Stimulated activated CD4-positive, alpha-beta T cell treated with anti-CD3 and anti-CD28 coated beads, Interleukin-1b, Interleukin-23, amount 100 ng/mL, for 1 hour (primary cell): Measurements from ENCODE around the gene SOX9.
"Not testable (repeated sequence)": the region's sequence is repeated elsewhere in the genome, so short reads cannot be mapped to it uniquely, and the experiment has no call there.

Source experiments
- DNase-seq, 2 donors: peaks; one replicate each; pipeline ENCODE4 v3.0.0-alpha.2; 2020; ENCODE audit warnings: low read depth in 2 of 2

The SOX9 gene

DNA sequence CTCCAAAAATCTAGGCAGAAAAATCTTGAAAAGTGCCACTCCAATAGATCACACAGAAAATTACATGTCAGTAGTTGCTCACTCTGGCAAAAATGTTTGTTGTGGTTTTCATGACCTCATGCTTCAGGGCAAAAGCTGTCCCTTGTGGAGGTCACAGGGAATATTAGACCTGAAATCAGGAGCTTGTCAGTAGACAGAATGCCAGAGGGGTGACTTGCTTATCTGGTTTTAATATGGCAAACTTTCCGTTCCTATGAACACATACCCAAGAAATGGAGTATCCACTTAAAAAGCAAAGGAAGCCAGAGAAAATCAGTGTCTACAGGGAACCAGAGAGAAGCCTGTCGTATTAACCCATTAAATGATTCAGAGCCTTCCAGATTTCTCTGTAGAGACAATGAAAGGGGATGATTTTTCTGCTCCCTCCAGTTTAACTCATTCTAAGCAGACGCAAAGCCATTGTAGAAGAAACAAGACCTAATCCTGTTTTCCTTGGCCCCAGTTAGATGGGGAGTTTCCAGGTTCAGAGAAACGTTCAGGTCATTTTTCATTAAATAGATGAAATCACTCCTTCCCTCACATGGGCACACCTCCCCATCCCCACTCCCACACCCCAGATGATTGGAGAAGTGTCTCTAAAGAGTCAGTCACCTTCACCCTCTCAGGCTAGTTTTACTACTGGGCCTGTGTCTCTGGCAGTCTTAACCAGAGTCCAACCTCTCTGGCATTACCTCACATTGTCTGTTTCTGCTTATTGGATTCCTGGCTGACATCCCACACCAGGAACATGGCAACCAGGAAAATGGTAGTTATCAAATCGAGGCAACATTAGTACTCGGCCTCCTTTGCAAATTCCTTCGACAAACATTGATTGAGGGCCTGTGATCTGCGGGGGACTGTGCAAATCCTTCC is 6.0 kb downstream of the SOX9 start:
- no peak for DNase-seq

DNA sequence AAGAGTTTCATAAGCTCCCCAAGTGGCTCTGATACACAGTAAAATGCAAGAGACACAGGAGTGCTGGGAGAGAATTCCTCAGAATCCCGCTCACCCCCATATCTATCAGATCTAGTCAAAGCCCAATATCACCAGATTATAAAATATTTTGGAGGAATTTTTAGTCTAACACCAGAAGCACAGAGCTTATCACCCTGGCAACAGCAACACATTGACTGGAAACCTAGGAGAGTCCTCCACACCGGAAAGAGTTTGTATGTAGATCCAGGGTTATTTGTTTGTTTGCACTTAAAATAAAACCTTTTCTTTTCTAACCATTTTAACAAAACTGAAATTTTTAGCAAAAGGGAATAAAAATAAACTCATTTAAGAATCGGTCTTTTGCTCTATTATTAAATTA is 7.2 kb downstream of the SOX9 start:
- DNase-seq: no peak

DNA sequence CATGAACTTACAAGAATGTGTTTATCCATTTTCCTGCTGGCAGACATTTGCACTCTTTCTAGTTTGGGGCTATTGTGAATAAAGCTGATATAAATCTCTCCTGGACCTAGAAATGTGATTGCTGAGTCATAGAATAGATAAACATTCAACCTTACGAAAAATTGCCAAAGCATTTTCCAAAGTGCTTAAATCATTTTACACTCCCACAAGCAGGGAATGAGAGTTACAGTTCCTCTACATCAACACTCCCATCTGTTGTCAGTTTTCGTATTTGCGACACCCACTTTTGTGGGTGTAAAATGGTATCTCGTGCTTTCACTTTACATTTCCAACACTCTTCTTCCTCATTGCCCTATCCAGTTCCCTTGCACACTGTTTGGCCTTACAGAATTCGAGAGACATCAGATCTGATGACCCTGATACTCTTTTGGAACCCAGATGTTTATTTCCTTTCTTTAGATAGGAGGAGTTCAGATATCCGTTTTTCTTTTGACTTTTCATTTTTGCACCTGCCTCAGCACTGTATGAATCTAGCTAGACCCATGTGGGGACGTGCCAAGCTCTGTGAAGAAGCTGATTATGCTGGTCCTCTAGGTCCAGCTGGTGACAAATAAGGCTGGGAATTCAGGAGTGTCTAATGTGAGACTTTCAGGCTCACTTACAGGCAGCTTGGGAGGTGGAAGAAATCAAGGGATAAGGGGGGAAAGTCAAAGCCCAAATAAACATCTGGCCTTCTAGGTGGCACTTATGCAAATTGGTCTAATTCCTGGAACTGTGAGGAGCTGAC is 14.0 kb downstream of the SOX9 start:
- no peak for DNase-seq

- DNase-seq: no peak
Observed at GRCh38 chr17:72135546-72136325, 14.9 kb downstream of the SOX9 start.

- no peak for DNase-seq
Observed at GRCh38 chr17:72136692-72137091, 15.9 kb downstream of the SOX9 start.

GRCh38 chr17:72137161-72137560 is 16.3 kb downstream of the SOX9 start:
- no peak for DNase-seq

DNA sequence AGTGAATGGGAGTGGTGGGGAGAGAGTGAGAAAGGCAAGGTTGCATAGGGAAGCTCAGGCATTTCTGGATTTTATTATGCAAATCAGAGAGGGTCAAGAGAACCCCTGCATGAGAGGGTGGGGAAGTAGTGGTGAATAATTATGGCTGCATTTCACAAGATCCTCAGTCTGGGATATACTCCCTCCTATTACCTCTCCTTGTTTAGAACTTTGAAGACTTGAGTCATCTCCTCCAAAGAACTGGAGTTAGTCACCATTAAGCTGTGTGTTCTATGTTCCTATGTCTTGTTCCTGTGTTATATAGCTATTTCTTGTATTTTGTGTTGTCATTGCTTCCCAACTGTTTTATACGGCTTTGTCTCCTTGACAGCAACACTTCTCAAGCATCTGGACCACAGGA is 18.4 kb downstream of the SOX9 start:
- no peak for DNase-seq

- no peak for DNase-seq
Observed at GRCh38 chr17:72141336-72141735, 20.5 kb downstream of the SOX9 start.

- not testable (repeated sequence) for DNase-seq
Observed at GRCh38 chr17:72142097-72142496, 21.3 kb downstream of the SOX9 start.

DNA sequence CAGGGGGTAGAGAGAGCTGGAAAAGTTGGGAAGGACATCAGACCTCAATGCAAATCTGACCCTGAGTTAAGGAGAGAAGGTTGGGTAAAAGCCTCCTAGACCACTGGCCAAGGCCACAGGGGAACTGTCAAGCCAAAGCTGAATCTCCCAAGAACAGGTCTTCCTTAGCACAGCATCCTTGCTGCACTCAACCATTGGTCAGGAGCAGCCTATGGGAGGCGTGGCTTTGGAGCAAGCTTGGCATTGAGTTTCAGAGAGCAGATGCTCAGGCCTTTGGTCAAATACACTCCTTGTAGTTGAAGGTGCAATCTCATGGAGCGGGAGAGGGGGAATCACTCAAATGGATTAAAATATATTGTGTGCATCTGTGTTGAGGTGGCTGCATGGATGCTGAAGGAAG is 21.8 kb downstream of the SOX9 start:
- DNase-seq: no peak

DNA sequence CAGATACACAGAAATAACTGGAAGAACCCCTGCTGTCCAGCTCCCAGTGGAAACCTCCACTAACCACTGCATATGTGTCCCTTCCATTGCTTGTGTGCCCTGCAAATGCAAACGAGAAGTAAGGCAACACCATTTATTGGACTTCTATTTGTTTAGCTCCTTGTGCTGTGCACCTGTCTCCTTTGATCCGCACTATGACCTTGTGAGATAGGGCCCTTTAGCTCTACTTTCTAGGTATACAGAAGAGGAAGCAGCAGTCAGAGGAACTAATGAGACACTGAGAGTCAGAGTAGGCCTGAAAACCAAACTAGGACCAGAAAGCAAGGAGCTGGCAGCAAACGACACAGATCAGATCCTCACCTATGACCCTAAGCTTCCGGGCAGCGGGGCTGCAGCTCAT is 22.4 kb downstream of the SOX9 start:
- no peak for DNase-seq

- no peak for DNase-seq
Observed at GRCh38 chr17:72144101-72144500, 23.3 kb downstream of the SOX9 start.

DNA sequence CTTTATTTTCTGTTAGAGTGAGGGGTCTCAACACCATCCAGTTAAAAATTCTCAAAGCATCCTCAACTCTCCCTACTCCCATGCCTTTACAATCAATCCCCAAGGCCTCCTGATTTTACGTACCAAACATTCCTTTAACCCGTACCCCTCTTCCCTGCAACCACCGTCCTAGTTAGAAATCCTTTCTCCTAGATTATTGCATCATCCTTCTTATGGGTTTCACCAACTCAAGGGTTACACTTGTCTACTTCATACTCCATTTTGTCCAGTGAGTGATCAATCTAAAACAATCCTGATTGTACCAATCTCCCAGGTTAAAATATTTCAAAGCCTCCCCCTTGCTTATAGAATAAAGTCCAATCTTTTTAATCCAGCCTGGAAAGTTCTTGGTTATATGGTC is 24.7 kb downstream of the SOX9 start:
- no peak for DNase-seq

DNA sequence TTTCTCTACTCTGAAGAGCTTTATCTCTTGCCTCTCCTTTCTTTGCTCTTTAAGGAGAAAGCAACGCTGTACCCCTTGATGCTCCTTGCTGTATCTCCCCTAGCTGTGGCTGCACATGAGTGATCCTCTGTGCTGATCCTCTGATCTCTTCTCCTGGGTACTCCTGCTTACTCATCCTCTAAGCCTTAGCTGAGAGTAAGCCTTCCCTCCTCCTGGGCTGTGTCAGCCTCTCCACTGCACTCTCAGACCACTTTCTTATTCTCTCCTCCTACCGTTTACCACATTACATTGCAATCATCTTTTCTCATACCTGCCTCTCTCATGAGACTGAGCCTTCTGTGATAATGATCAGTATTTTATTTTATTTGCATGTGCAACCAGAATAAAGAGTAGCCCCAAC is 25.1 kb downstream of the SOX9 start:
- DNase-seq: no peak

DNA sequence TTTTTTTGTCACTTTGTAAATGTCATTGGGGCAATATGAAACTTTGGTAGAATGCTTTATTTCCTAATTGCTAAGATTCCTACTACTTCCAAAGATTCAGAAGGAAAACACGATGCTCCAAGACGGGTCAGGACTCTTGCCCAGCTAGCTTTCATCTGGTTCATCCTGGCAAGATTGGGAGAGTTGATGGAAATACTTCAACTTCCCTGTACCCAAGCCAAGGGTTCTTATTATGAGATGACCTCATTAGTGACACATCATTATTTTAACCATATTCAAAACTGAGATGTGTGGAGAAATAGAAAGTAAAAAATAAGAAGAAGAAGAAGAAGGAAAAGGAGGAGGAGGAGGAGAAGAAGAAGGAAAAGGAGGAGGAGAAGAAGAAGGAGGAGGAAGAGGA is 25.6 kb downstream of the SOX9 start:
- DNase-seq: no peak

DNA sequence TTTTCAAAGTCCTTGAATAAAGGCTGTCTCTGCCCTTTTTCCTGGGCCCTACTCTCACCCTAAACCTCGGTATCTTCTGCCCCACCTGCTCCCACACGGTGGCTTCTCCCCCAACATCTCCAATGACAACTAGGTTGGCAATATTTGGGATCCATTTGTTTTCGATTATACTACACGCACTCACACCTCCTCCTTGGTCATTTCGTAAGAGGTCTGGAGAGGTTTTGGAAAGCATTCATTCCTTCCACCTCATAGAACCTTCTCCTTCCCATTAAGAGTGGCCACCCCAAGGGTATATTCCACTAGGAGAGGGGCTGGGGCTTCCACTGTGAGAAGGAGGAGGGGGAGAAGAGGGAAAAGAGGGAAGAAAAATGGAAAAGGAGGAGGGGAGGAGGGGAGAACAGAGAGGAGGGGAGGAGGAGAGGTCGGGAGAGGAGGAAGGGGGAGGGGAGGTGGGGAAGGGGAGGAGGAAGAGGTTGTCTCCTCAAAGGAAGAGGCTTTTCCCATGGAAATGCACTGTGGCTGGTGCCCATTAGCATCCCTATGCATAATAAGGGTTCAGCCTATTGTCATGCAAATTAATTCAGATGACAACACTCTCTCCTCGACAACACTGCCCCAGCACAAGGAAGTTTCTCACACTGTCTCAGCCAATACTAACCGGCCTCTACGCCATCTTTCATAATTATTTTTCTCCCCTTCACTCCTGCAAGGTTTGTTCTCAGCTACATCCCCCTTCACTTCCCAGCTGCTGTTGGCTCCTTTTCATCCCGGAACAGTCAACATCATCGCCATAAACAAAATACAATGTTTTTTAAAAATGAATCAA is 30.0 kb downstream of the SOX9 start:
- no peak for DNase-seq

- DNase-seq: no peak
Observed at GRCh38 chr17:72151565-72152386, 31.0 kb downstream of the SOX9 start.

GRCh38 chr17:72152387-72152929 is 31.6 kb downstream of the SOX9 start:
- no peak for DNase-seq

DNA sequence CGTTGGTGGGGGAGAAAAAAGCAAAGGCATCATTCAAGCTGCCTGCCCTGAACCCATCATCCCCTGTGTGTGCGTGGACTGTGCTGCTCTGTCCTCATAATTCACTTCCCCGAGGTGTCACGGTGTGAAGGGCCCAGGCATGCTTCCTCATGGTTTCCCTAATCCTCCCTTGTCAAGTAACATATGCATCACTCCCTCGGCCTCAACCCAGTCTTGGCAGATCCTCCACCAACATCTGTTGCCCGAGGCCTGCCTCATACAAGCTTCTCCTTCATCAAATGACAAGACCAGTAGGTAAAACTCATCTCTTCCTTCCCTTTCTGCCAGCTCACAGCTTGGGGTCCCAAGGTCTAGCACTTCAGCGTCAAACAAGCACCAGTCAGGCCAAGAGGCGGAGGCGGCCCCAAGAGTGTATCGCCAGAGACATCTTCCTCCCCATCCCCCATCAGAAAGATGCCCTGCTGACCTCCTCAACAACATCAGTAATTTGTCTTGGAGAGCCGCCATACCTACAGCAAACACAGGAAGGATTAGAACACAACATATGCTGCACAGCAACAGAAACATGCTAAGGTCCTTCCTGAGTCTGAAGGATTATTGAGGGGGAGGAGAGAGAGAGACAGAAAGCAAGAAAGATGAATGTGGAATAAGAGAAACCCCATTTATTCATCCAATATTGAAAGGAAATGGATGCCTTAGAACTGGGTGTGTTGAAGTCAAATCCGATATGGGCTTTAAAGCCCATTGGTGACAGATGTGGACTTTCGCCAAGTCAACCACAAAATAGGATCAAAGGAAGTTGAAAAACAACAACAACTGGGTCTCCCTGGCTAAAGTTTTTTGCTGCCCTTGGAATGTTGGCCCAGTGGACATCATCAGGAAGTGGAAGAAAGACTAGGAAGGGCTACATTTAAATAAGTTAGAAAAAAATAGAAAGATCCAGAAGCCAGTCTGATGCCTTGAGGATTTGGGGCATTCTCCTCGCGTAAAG is 38.4 kb downstream of the SOX9 start:
- no peak for DNase-seq
